Activated CD4-positive, alpha-beta T cell treated with anti-CD3 and anti-CD28 coated beads, Interleukin-2, amount 50 U/mL, for 24 hours (primary cell): ENCODE data around the gene NT5C2.

ENCODE experiments used
- DNase-seq, 2 donors: peaks; one replicate each; pipeline ENCODE4 v3.0.0-alpha.2; 2020; ENCODE audit warnings: low read depth in 1 of 2, low spot score in 1 of 2

The NT5C2 gene

GRCh38 chr10:103066141-103067098, 126.7 kb downstream of the NT5C2 start:
- DNase-seq: no peak

DNA sequence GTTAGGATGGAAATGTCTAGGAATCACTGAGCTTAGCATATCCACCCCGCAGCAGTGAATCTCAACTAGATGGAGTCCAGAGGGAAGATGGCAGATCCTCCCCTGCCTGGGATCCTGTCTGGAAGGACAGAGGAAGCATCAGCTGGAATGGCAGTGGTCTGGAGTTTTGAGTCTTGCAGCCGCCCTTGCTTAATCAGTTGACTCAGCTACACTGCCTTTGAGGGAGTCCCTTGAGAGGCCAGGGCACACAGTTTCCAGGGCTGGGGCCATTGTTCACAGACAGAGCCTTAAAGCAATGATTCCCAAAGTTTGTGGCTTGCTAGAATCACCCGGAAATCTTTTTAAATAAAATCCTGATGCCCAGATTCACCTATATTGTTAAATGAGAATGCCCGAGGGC, 128.1 kb downstream of the NT5C2 start:
- DNase-seq: no peak

DNA sequence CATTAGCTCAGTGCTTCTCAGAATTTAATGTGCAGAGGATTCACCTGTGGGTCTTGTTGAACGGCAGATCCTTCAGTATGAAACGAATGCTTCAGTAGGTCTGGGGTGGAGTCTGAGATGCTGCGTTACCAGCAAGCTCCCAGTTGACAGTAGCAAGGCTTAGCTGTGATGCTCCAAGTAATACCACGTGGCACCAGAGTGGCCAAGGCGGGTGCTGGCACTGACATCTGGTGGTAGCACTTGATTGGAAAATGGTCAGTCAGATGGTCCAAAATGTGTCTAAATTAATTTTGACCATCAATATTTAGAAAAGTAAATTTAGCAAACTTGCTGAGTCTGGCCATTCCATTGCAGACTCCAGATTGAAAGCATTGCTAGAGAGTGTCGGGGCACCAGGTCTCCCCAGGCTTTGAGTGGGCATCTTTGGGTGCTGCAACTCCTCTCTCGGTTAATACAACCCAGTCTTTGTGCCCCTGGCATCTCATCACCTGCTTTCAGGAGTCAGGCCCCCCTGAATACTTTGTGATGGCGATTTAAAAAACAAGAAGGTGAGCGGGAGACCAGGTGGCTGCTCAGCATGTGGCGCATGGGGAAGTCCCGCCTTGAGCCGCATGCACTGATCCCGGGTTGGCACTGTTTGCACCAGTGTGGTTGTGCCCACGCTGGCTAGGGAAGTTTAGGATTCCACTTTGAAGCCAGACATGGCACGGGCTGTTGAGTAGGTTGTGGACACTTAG, 130.1 kb downstream of the NT5C2 start:
- no peak for DNase-seq

DNA sequence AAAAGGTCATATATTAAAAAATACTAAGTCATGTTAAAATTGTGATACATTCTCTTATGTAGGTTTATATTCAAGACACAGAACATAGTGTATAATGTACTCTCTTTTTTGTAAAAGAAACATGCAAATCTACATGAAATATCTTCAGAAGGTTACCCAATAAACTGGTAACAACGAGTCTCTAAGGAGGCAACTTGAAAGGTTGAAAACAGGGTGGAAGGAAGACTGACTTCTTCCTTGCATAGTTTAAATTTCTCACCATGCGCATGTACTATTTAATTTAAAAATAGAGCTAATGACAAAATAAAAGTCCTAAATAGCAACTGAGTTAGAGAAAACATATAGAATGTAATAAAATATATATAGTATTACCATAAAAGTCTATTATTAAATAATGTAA, 132.5 kb downstream of the NT5C2 start:
- no peak for DNase-seq

GRCh38 chr10:103058034-103058433, 135.0 kb downstream of the NT5C2 start:
- DNase-seq: no peak

- no peak for DNase-seq
Observed at GRCh38 chr10:103055105-103055504, 138.0 kb downstream of the NT5C2 start.

- DNase-seq: no peak
Observed at GRCh38 chr10:103054621-103055020, 138.5 kb downstream of the NT5C2 start.

GRCh38 chr10:103053659-103054581, 139.2 kb downstream of the NT5C2 start:
- DNase-seq: peak in 1 of 2 donors; percentile 41

GRCh38 chr10:103049237-103049636, 143.8 kb downstream of the NT5C2 start:
- no peak for DNase-seq

DNA sequence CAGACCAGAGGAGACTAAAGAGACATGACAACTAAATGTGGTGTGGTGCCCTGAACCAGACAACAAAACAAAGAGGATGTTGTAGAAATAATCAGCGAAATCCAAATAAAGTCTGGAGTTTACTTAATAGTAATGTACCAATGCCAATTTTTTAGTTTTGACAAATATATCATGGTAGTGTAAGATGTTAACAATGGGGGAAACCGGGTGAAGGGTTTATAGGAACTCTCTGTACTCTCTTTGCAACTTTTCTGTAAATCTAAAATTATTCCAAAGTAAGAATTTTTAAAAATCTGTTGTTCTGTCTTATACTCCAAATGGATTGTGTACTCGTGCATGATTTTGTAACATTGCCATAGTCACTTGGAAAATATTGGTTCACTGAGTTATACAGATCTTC, 145.7 kb downstream of the NT5C2 start:
- DNase-seq: no peak

DNA sequence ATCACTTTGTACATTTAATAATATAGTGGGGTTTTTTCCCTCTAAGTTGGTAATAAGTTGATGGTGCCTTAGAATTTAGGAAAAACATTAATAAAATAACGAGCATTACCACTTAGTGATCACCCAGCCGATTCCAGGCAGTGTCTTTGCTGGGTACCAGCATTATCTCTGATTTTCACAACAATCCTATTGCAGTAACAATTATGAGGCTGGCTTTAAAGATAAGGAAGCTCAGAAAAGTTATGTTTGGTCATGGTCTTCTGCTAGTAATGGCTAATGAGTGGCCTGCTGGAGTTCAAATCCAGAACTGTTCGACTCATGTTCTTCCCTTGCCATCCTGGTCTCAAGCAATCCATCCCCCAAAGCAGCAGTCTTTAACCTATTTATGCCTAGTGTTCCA, 147.1 kb downstream of the NT5C2 start:
- DNase-seq: no peak

- no peak for DNase-seq
Observed at GRCh38 chr10:103044942-103045489, 148.1 kb downstream of the NT5C2 start.

- DNase-seq: no peak
Observed at GRCh38 chr10:103042908-103043307, 150.2 kb downstream of the NT5C2 start.

GRCh38 chr10:103042129-103042528, 150.9 kb downstream of the NT5C2 start:
- no peak for DNase-seq

DNA sequence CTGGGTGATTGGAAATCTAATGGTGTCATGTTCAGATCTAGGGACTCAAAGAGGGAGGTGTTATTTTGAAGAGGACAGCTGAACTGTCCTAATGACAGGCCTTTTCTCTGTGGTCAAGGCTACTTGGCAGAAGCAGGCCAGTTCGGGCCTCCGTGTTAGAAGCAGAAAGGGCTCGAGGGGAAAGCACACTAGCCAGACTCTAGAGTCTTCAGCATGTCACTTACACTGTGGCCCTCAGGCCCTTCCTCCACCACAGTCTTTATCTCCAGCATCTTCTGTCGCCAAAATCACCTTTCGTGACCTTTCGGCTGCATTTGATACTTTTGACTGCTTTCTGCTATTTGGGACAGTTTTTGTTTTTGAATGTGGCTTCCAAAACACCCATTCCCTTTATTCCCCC, 151.7 kb downstream of the NT5C2 start:
- DNase-seq: no peak

DNA sequence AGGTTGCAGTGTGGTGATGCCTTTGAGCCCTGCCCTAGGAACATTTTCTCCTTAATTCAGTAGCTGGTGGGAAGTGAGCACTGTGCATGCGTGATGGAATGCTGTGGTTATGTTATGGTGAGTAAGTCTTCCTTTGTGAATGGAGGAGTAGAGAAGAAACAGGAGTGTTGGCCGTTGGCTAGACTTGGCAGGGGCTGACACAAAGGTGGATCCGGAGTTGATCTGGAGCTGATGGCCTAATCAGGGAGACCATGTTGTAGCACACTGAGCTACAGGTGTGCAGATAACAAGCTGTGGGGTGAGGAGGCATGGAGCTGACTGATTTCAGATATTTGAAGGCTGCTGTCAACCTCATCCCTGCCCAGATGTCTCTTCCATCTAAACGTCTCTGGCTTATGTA, 152.7 kb downstream of the NT5C2 start:
- no peak for DNase-seq

- no peak for DNase-seq
Observed at GRCh38 chr10:103038570-103038969, 154.5 kb downstream of the NT5C2 start.
